Measurements from ENCODE around the gene NME8.

GRCh38 chr7:37882086-37882485 lies 33.7 kb downstream of the NME8 start:
- TF ChIP-seq CTCF (IDR thresholded peaks at IDR 0.05) (no peak), ZFX (IDR thresholded peaks at IDR 0.05; ENCODE audit: borderline replicate concordance) (no peak)
